Activated gamma-delta T cell treated with Interleukin-2 at 50 U/mL for 16 hours (primary cell): ENCODE results near the gene IHH.
A peak's percentile ranks its signal among the peaks of the same experiment; 100 is the strongest.

Source experiments
- DNase-seq: peaks from one replicate; pipeline ENCODE4 v3.0.0-alpha.2; 2020

IHH gene

DNA sequence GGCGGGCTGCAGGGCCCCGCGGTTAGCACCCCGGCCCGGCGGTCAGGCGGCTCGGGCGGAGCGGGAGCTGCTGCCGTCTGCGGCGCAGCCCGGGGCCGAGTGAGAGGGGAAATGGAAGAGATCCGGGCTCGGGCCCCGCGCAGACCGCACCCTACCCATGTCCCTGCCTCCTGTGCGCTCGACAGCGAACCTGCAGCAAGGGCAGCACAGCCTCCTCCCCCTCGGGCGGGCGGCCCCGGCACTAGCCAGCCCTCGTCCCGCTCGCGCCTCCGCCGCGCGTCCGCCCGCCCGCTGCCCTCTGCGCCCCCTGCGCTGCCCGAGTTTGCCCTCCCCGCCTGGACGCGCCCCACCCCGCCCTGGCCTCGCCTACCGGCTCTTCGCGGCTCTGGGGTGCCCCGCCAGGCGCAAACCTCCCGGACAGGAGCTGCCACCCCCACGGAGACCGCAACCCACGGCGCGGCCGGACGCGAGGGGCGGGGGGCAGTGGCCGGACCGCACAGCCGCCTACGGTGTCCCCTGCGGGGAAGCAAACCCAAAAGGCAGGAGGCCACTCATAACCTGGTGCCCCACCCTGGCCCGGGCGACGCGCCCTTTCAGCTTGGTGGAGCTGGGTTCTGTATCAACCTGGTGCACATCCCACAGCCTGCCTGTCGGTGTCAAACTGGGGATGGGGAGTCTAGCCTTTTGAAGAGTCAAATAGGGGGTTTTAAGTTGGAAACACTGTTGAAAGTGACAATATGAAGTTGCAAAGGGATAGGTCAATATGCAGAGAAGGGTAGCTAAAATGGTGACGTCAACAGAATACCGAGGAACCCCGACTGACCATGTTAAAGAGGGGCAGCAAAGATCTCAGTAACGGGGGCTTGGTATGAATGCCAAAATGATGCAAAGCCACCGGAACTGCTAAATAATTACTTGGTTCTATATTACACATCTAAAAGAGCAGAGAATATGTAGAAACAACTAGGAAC is at the start of gene IHH:
IHH (minus strand) TSS at position 101 of the 971 bp plus-strand sequence. CDS start 454 bp downstream, outside the sequence.
- DNase-seq: no peak

GRCh38 chr2:219109471-219109870 is 48.8 kb upstream of the IHH start:
- peak; percentile 9 for DNase-seq

GRCh38 chr2:219107758-219108157 is 47.0 kb upstream of the IHH start:
- DNase-seq: no peak

GRCh38 chr2:219106251-219106650 is 45.5 kb upstream of the IHH start:
- no peak for DNase-seq

DNA sequence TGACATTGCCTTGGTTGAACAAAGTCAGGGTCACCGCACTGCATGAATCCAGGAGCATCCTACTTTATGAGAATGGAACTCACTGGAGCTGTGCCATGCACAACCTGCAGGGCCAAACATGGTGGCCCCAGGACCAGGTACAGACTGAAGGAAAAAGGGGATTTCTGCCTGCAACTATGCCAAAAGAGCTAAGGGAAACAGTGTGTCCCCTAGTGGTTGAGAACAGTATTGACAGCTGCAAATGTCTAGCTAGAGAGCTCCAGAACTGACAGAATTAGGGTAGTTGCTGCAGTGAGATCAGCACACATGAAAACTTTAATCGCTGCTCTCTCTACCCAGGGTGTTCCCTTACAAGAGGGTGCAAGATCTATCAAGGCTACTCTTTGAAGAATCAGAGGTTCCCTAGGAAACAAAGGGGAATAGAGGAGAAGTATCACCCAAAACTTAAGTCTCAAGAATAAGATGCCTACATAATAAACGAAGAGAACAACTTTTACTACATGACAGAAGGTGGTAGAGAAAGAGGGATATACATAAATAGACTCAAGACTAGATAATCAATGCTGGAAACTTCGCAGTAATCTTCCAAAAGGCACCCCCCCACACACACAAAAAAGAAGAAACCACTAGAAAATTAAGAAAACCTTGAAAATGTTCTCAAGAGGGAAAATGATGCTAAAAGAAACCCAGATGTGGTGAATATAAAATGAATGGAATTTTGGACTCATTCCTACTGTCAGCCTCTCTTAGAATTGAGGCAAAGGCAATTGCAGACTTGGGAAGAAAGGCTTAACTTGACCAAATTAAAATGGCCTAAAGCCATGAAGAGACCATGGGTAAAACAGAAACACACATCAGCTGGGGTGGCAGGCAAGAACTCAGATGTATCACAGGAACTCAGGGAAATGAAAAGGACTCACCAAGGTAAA is 43.6 kb upstream of the IHH start:
- DNase-seq: no peak

DNA sequence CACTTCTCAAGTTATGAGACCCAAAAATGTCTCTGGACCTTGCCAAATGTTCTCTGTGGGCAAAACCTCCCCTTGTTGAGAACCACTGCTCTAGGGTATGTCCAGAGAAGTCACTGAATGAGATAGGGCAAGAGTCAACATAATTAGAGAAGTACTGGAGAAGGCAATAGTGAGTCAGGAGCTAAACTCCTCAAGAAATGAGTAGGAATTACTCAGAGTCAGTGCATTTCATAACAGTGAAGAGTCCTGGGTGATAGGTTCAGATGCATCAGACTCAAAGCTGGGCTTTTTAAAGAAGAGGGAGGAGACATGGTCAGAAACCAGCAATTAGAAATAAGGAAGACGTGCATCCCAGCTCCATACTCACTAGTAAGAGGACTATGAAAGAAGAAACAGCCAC is 38.6 kb upstream of the IHH start:
- DNase-seq: no peak

DNA sequence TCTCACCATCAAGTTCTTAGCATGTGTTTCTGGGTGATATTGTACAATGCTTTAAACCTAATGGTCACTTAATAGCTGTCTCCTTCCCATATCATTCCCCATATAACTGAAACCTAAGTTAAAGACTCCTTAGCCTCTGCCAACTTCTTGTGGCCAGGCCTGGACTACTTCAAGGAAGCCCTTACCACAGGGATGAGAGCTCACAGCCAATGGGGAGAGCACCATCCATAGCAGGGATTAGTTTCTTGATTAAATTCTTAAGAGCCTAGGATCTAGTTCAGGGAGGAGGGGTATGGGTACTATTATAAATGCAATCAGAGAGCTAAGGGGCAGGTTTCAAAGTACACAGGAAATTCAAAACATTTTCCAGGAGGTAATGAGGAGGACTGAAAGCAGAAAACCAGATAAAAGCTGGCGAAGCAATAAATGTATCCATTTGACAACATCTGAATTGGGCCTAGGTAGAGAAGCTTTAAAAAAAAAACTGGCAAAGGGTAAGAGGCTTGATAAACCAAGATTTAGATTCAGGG is 34.8 kb upstream of the IHH start:
- no peak for DNase-seq

DNA sequence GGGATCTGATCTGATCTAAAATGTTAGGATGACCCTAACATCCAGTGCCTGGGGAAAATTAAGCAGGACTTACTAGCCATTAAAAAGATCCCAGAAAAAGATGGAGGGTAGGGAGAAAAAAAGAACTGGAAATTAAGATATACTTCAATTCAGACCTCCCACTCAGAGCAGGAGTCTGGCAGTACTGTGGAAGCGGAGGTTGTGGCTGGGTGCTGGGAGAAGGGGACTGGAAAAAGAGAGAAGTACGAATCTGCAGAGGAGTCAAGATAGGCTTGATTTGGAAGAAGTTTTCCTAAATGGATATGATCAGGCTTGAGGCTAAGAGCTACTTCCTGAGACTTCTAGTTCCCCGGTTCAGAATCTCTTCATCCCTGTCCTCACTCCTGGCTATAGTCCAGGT is 33.5 kb upstream of the IHH start:
- DNase-seq: no peak

GRCh38 chr2:219090436-219091299 is 29.9 kb upstream of the IHH start:
- no peak for DNase-seq

DNA sequence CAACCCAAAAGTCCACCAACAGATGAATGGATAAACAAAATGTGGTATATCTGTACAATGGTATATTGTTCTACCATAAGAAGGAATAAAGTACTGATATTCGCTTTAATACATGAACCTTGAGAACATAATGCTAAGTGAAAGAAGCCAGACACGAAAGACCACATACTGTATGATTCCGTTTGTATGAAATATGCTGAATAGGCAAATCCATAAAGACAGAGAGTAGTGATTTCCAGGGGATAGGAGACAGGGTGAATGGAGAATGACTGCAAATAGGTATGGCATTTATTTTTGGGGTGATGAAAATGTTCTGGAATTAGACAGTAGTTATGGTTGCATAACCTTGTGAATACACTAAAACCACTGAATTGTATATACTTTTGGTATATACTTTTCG is 28.6 kb upstream of the IHH start:
- no peak for DNase-seq

GRCh38 chr2:219087848-219088247 is 27.1 kb upstream of the IHH start:
- no peak for DNase-seq

- no peak for DNase-seq
Observed at GRCh38 chr2:219087361-219087760, 26.6 kb upstream of the IHH start.

- DNase-seq: no peak
Observed at GRCh38 chr2:219086196-219086595, 25.5 kb upstream of the IHH start.

GRCh38 chr2:219084791-219085190 is 24.1 kb upstream of the IHH start:
- DNase-seq: no peak

- no peak for DNase-seq
Observed at GRCh38 chr2:219082332-219082958, 21.7 kb upstream of the IHH start.

- no peak for DNase-seq
Observed at GRCh38 chr2:219081701-219082331, 21.1 kb upstream of the IHH start.

DNA sequence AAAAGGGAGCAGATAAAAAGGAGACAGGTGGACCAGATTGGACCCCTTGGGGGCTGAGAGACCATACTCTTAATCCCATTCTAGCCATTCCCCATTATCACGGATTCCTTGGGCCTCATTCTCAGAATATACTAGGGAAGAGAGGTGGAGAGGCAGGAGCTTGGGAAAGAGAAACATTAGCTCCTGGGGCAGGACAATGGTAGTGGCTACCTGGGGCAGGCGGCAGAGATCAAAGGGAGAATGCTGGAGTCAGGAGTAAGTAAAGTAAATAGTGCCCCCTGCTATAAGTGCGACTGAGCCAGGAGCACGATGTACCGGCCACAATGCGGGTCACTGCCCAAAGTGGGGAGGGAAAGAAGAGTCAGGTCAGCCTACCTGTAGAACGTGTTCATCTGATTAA is 20.4 kb upstream of the IHH start:
- no peak for DNase-seq

DNA sequence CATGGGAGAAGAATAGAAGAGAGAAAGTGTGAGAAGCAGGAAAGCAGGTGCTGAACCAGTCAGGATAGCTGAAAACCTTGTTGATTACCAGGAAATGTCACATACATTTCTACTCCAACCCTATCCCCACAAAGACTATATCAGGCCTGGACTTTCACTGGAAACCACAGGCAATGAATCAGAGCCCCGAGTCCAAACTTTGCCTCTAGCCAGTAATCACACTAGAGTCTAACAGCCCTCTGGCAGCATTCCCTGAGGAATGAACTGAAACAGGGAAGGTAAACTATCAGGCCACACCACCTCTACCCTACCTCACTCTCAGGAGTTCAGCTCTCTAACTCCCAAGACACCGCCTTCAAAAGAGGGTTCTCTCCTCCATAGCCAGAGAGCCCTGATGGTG is 18.7 kb upstream of the IHH start:
- DNase-seq: no peak

- no peak for DNase-seq
Observed at GRCh38 chr2:219078951-219079350, 18.2 kb upstream of the IHH start.

GRCh38 chr2:219078126-219078525 is 17.4 kb upstream of the IHH start:
- DNase-seq: no peak

DNA sequence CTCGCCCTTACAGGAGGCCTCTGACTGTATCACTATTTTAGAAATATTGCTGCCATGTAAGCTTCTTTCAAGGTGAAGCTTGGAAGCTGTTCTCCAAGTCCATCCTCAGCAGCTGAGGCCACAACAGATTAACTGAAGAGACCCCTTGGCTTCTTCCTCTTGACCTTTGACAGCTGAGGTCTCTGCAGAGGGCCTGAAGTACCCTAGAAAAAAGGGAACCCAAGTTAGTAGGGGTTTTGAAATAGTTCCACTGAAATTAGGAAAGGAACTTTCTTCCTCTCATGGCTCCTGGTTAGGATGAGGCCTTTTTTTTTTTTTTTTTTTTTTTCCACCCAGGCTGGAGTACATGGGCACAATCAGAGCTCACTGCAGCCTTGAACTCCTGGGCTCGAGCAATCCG is 15.5 kb upstream of the IHH start:
- no peak for DNase-seq
